IPS-18a (cell line): ENCODE results near the gene PDE4D.

Experiments used
- H3K27ac ChIP-seq: one replicate; pipeline ENCODE4 v1.5.1; 2013; ENCODE audit warnings: low read length
- H3K27me3 ChIP-seq: one replicate; pipeline ENCODE4 v1.6.1; 2013; ENCODE audit warnings: mild to moderate bottlenecking, low read length; ENCODE audit not compliant: control insufficient read depth, insufficient read depth
- H3K36me3 ChIP-seq: one replicate; pipeline ENCODE4 v1.6.1; 2013; ENCODE audit warnings: low read depth, low read length; ENCODE audit not compliant: control insufficient read depth
- H3K4me1 ChIP-seq: one replicate; pipeline ENCODE4 v1.6.1; 2013; ENCODE audit warnings: low read depth, low read length; ENCODE audit not compliant: control insufficient read depth
- H3K4me3 ChIP-seq: one replicate; pipeline ENCODE4 v1.5.1; 2013; ENCODE audit warnings: low read length
- H3K9ac ChIP-seq: one replicate; pipeline ENCODE4 v1.6.1; 2013; ENCODE audit warnings: mild to moderate bottlenecking, low read length, moderate library complexity
- H3K9me3 ChIP-seq: one replicate; pipeline ENCODE4 v1.6.1; 2013; ENCODE audit warnings: low read depth, low read length; ENCODE audit not compliant: control insufficient read depth

The PDE4D gene

GRCh38 chr5:59562756-59563389 lies 330.7 kb downstream of the PDE4D start:
- no peaks in the 10 kb centered on the region for H3K27me3 ChIP-seq
- peaks cover 19% of the 10 kb centered on the region for H3K4me1 ChIP-seq
- no peak overlapping the region for H3K27ac ChIP-seq
- H3K4me3 ChIP-seq = no peak overlapping the region
- no peaks in the 10 kb centered on the region for H3K36me3 ChIP-seq
- no peaks in the 10 kb centered on the region for H3K9me3 ChIP-seq
- no peak overlapping the region for H3K9ac ChIP-seq

- H3K27ac ChIP-seq = no peak overlapping the region
- H3K9me3 ChIP-seq = no peaks in the 10 kb centered on the region
Observed at GRCh38 chr5:59560553-59560952, 333.0 kb downstream of the PDE4D start.

GRCh38 chr5:59559847-59560246 lies 333.7 kb downstream of the PDE4D start:
- no peak overlapping the region for H3K9ac ChIP-seq
- H3K9me3 ChIP-seq = no peaks in the 10 kb centered on the region
- H3K36me3 ChIP-seq = no peaks in the 10 kb centered on the region
- no peak overlapping the region for H3K4me3 ChIP-seq
- peaks cover 31% of the 10 kb centered on the region for H3K4me1 ChIP-seq
- no peaks in the 10 kb centered on the region for H3K27me3 ChIP-seq
- no peak overlapping the region for H3K27ac ChIP-seq

More at GRCh38 chr5:59560553-59560952, 333.0 kb downstream of the PDE4D start:
- no peak overlapping the region for H3K9ac ChIP-seq
- peaks cover 29% of the 10 kb centered on the region for H3K4me1 ChIP-seq
- H3K36me3 ChIP-seq = no peaks in the 10 kb centered on the region
- H3K4me3 ChIP-seq = no peak overlapping the region
- H3K27me3 ChIP-seq = no peaks in the 10 kb centered on the region

GRCh38 chr5:59559323-59559722 lies 334.2 kb downstream of the PDE4D start:
- Histone ChIP-seq H3K4me1 (peaks cover 31% of the 10 kb centered on the region), H3K36me3 (no peaks in the 10 kb centered on the region)

GRCh38 chr5:59558501-59558900 lies 335.0 kb downstream of the PDE4D start:
- Histone ChIP-seq H3K27me3 (no peaks in the 10 kb centered on the region), H3K9me3 (no peaks in the 10 kb centered on the region), H3K4me3 (no peak overlapping the region), H3K27ac (no peak overlapping the region), H3K36me3 (no peaks in the 10 kb centered on the region), H3K9ac (no peak overlapping the region), H3K4me1 (peaks cover 29% of the 10 kb centered on the region)

More at GRCh38 chr5:59559323-59559722, 334.2 kb downstream of the PDE4D start:
- Histone ChIP-seq H3K9ac (no peak overlapping the region), H3K9me3 (no peaks in the 10 kb centered on the region), H3K4me3 (no peak overlapping the region), H3K27ac (no peak overlapping the region), H3K27me3 (no peaks in the 10 kb centered on the region)

GRCh38 chr5:59557572-59557971 lies 336.0 kb downstream of the PDE4D start:
- Histone ChIP-seq H3K9ac (no peak overlapping the region), H3K36me3 (no peaks in the 10 kb centered on the region), H3K4me1 (peaks cover 19% of the 10 kb centered on the region), H3K9me3 (no peaks in the 10 kb centered on the region), H3K4me3 (no peak overlapping the region), H3K27me3 (no peaks in the 10 kb centered on the region), H3K27ac (no peak overlapping the region)

- no peaks in the 10 kb centered on the region for H3K27me3 ChIP-seq
- H3K9me3 ChIP-seq = no peaks in the 10 kb centered on the region
- H3K4me3 ChIP-seq = no peak overlapping the region
- peaks cover 16% of the 10 kb centered on the region for H3K4me1 ChIP-seq
- H3K27ac ChIP-seq = no peak overlapping the region
- no peaks in the 10 kb centered on the region for H3K36me3 ChIP-seq
- no peak overlapping the region for H3K9ac ChIP-seq
Observed at GRCh38 chr5:59555596-59555995, 337.9 kb downstream of the PDE4D start.

GRCh38 chr5:59554501-59554900 lies 339.0 kb downstream of the PDE4D start:
- Histone ChIP-seq H3K36me3 (no peaks in the 10 kb centered on the region), H3K27me3 (no peaks in the 10 kb centered on the region), H3K9me3 (no peaks in the 10 kb centered on the region), H3K4me3 (no peak overlapping the region), H3K9ac (no peak overlapping the region), H3K27ac (no peak overlapping the region), H3K4me1 (peaks cover 12% of the 10 kb centered on the region)

GRCh38 chr5:59553992-59554391 lies 339.5 kb downstream of the PDE4D start:
- H3K4me3 ChIP-seq = no peak overlapping the region
- no peaks in the 10 kb centered on the region for H3K9me3 ChIP-seq
- no peaks in the 10 kb centered on the region for H3K36me3 ChIP-seq
- peaks cover 12% of the 10 kb centered on the region for H3K4me1 ChIP-seq
- H3K27ac ChIP-seq = no peak overlapping the region
- H3K9ac ChIP-seq = no peak overlapping the region
- no peaks in the 10 kb centered on the region for H3K27me3 ChIP-seq

- no peak overlapping the region for H3K27ac ChIP-seq
- no peak overlapping the region for H3K9ac ChIP-seq
- H3K36me3 ChIP-seq = no peaks in the 10 kb centered on the region
- no peaks in the 10 kb centered on the region for H3K9me3 ChIP-seq
- no peaks in the 10 kb centered on the region for H3K4me1 ChIP-seq
- H3K27me3 ChIP-seq = no peaks in the 10 kb centered on the region
- H3K4me3 ChIP-seq = no peak overlapping the region
Observed at GRCh38 chr5:59548807-59549357, 344.6 kb downstream of the PDE4D start.

GRCh38 chr5:59547731-59548130 lies 345.8 kb downstream of the PDE4D start:
- no peak overlapping the region for H3K9ac ChIP-seq
- H3K9me3 ChIP-seq = no peaks in the 10 kb centered on the region
- no peaks in the 10 kb centered on the region for H3K36me3 ChIP-seq
- no peaks in the 10 kb centered on the region for H3K27me3 ChIP-seq
- no peak overlapping the region for H3K27ac ChIP-seq
- H3K4me3 ChIP-seq = no peak overlapping the region
- H3K4me1 ChIP-seq = no peaks in the 10 kb centered on the region

GRCh38 chr5:59544573-59544972 lies 349.0 kb downstream of the PDE4D start:
- Histone ChIP-seq H3K9ac (no peak overlapping the region), H3K36me3 (no peaks in the 10 kb centered on the region), H3K27ac (no peak overlapping the region), H3K4me3 (no peak overlapping the region), H3K4me1 (no peaks in the 10 kb centered on the region), H3K27me3 (no peaks in the 10 kb centered on the region), H3K9me3 (no peaks in the 10 kb centered on the region)
